HepG2 (cell line): Measurements from ENCODE around the gene PHACTR1. TPM values are rescaled to one million over a fixed set of nuclear protein-coding genes. Genes with fewer than 3 reads are reported as not detected.

ENCODE experiments used
- ATAC-seq: fragments of 200-7000 bp; cut with Tn5 transposase; 3 replicates; pipeline ENCODE4 v1.9.1; 2020; ENCODE audit warnings: mild to moderate bottlenecking, moderate library complexity
- BruUV-seq: library from RNA; stranded (reverse); fragments of 400-500 nt; replicated peaks from 2 replicates; lab custom pipeline; 2021; lab: Mats Ljungman, UMichigan
- CTCF ChIA-PET: fragments of 300-600 bp; formaldehyde crosslinking; extraction: SDS; loops from one replicate; lab custom pipeline; 2021; ENCODE audit warnings: low total read pairs, inconsistent platforms, low intra/inter-chr PET ratio; lab: Yijun Ruan, JAX
- POLR2A ChIA-PET: fragments of 350-600 bp; sonication (Branson Sonifier 250); formaldehyde crosslinking; loops from one replicate; lab custom pipeline; 2020; ENCODE audit warnings: antibody characterized with exemption, inconsistent platforms; lab: Yijun Ruan, JAX
- DNase-seq: peaks from one replicate; pipeline ENCODE4 v3.0.0-alpha.2; 2015; ENCODE audit warnings: low spot score
- FAIRE-seq: peaks from 3 replicates; lab custom pipeline; 2011; peaks lifted over from hg19 to GRCh38; lab: Jason Lieb, UNC
- H2AFZ ChIP-seq: one replicate; pipeline ENCODE4 v1.6.1; 2011; ENCODE audit warnings: low read length, inconsistent platforms
- H3K27ac ChIP-seq: fragments of 300-600 bp; 3 replicates; pipeline ENCODE4 v1.8.0; 2011; ENCODE audit warnings: mixed run types, mild to moderate bottlenecking, mixed read lengths, low read length, inconsistent platforms; ENCODE audit not compliant: insufficient read depth; ENCODE audit errors: extremely low read length
- H3K27me3 ChIP-seq, 2 experiments: fragments of 200-600 bp in 1 of 2; 2 replicates in 1 of 2; 3 replicates in 1 of 2; pipeline versions ENCODE4 v1.6.0 to v1.8.0; 2011; ENCODE audit warnings: low read length in 2 of 2, mild to moderate bottlenecking in 2 of 2, moderate library complexity in 2 of 2, inconsistent platforms in 1 of 2; ENCODE audit not compliant: insufficient read depth in 2 of 2, control insufficient read depth in 1 of 2
- H3K36me3 ChIP-seq, 2 experiments: fragments of 200-600 bp in 1 of 2; replicated peaks in 1 of 2; 2 replicates in 1 of 2; 3 replicates in 1 of 2; pipeline versions ENCODE4 v1.5.1 to v1.8.0; 2011; ENCODE audit warnings: low read length in 2 of 2, inconsistent platforms in 1 of 2; ENCODE audit not compliant: insufficient read depth in 2 of 2, control insufficient read depth in 1 of 2
- H3K4me1 ChIP-seq: 2 replicates; pipeline ENCODE4 v1.5.1; 2012; ENCODE audit warnings: low read length, inconsistent platforms; ENCODE audit not compliant: insufficient read depth
- H3K4me2 ChIP-seq: 2 replicates; pipeline ENCODE4 v1.6.0; 2011; ENCODE audit warnings: low read depth, low read length, inconsistent platforms
- H3K4me3 ChIP-seq, 3 experiments: fragments of 200-600 bp in 1 of 3; sonication (generic), shearing (Covaris generic) in 1 of 3; replicated peaks in 1 of 3; 2 replicates each; pipeline ENCODE4 v1.5.1; 2011 to 2016; ENCODE audit warnings: low read length in 3 of 3, inconsistent platforms in 2 of 3, low read depth in 2 of 3, mild to moderate bottlenecking in 2 of 3, control low read depth in 1 of 3, mixed read lengths in 1 of 3; ENCODE audit not compliant: insufficient read depth in 1 of 3
- H3K79me2 ChIP-seq: one replicate; pipeline ENCODE4 v1.6.1; 2011; ENCODE audit warnings: low read length, inconsistent platforms; ENCODE audit not compliant: insufficient read depth
- H3K9ac ChIP-seq: 2 replicates; pipeline ENCODE4 v1.6.0; 2011; ENCODE audit warnings: mild to moderate bottlenecking, low read depth, low read length, inconsistent platforms; ENCODE audit not compliant: insufficient read depth
- H3K9me3 ChIP-seq: 2 replicates; pipeline ENCODE4 v1.5.1; 2012; ENCODE audit warnings: mild to moderate bottlenecking, low read length
- H4K20me1 ChIP-seq: 2 replicates; pipeline ENCODE4 v1.6.0; 2011; ENCODE audit warnings: inconsistent platforms, mild to moderate bottlenecking, low read length, moderate library complexity; ENCODE audit not compliant: insufficient read depth
- ISL2 ChIP-seq: sonication (generic); formaldehyde crosslinking; IDR thresholded peaks from 2 replicates; pipeline ENCODE4 v1.5.0; 2020; ENCODE audit warnings: missing genetic modification reagents
- MAFF ChIP-seq: IDR thresholded peaks from 2 replicates; pipeline ENCODE4 v1.6.1; 2011; ENCODE audit warnings: low read depth, low read length, improper control_type of control experiment
- MAFK ChIP-seq, 2 experiments: IDR thresholded peaks in 1 of 2; conservative IDR thresholded peaks in 1 of 2; 2 replicates each; pipeline ENCODE4 v1.6.1; 2011; ENCODE audit warnings: improper control_type of control experiment in 2 of 2, low read length in 2 of 2
- PHF5A ChIP-seq: IDR thresholded peaks from one replicate; pipeline ENCODE4 v1.6.1; 2018; ENCODE audit warnings: low read depth, missing genetic modification reagents; ENCODE audit not compliant: unreplicated experiment
- TCF7L2 ChIP-seq: IDR thresholded peaks from 2 replicates; pipeline ENCODE4 v1.6.1; 2011; ENCODE audit warnings: mild to moderate bottlenecking, low read depth, low read length, moderate library complexity
- ZBTB42 ChIP-seq: sonication (generic); formaldehyde crosslinking; IDR thresholded peaks from 2 replicates; pipeline ENCODE4 v1.5.0; 2020; ENCODE audit warnings: mild to moderate bottlenecking, missing genetic modification reagents
- WGBS: methylation state at CpG from one replicate; pipeline ENCODE4 v1.1.6; 2017; ENCODE audit warnings: low lambda C conversion rate; 5-methylcytosine and 5-hydroxymethylcytosine counted together
- in situ Hi-C: cut with HindIII; loops from 2 replicates; pipeline ENCODE4 v1.10.0; 2017; ENCODE audit warnings: low pct_unique_long_range_greater_than_20kb; ENCODE audit not compliant: extremely low pct_ligation_motif_present
- intact Hi-C: fragments of 100-400 bp; cut with micrococcal nuclease; formaldehyde crosslinking; loops from one replicate; pipeline ENCODE4 v1.10.0; 2022; ENCODE audit not compliant: unreplicated experiment
- polyA plus RNA-seq, 8 experiments: library from polyadenylated mRNA; depleted of rRNA in 3 of 8; stranded (reverse) in 7 of 8; unstranded in 1 of 8; fragments of >200 nt; fragmentation: Illumina TruSeq in 4 of 8; extraction: Trizol in 4 of 8; gene quantifications; 2 replicates each; pipeline versions ENCODE4 v1.2.1 to v1.2.3, GENCODE V29; 2011 to 2016; ENCODE audit warnings: low read depth in 4 of 8, missing spikeins in 1 of 8, mixed read lengths in 1 of 8; ENCODE audit not compliant: insufficient read depth in 1 of 8
- total RNA-seq, 5 experiments: library from RNA; depleted of rRNA; stranded (reverse); fragments of >200 nt; fragmentation: Illumina TruSeq; extraction: Trizol; gene quantifications; 2 replicates each; pipeline ENCODE4 v1.2.3, GENCODE V29; 2016; ENCODE audit warnings: low read depth in 1 of 5

PHACTR1 gene
- total and polyA plus RNA-seq, 2 of the 13 experiments (the other 11 are each of a cell fraction or from before 2014, with no cell fraction given) = 0.09 TPM; not detected in 1

GRCh38 chr6:13101985-13102384, 385.4 kb downstream of the PHACTR1 start:
- Histone ChIP-seq H4K20me1 (no peaks in the 10 kb centered on the region), H3K27ac (no peak overlapping the region), H3K36me3 (no peaks in the 10 kb centered on the region), H3K4me2 (no peak overlapping the region), H3K9me3 (no peaks in the 10 kb centered on the region), H3K4me3 (no peak overlapping the region), H3K4me1 (no peaks in the 10 kb centered on the region), H3K9ac (no peak overlapping the region), H3K27me3 (peaks cover 1 to 9% of the 10 kb centered on the region in 2 experiments; a peak in 1 of 5 replicates), H3K79me2 (no peaks in the 10 kb centered on the region), H2AFZ (no peak overlapping the region)
- no peak for TF ChIP-seq ZBTB42 (CRISPR knock-in tag)
- no peak for TF ChIP-seq TCF7L2
- no peak for TF ChIP-seq PHF5A (CRISPR knock-in tag)
- POLR2A ChIA-PET = no interaction called here
- in situ Hi-C loops (no loop called here), intact Hi-C loops (no loop called here)
- 3% methylated on average over 2 of the region's 2 CpGs for WGBS
- BruUV-seq = no TSS peak
- ATAC-seq = no peak
- CTCF ChIA-PET = no interaction called here
- FAIRE-seq = no peak
- DNase-seq = no peak

GRCh38 chr6:13103169-13103568, 386.6 kb downstream of the PHACTR1 start:
- TF ChIP-seq MAFF (peak; percentile 82), MAFK (conservative IDR thresholded peaks at IDR 0.05 in 1 of 2, IDR thresholded peaks at IDR 0.05 in 1 of 2; ENCODE audit: low read length in 2 of 2) (peak; percentile 84 to 91), ISL2 (no peak)
- TF ChIP-seq, all 625 proteins: peak for 2
- intact Hi-C loops = no loop called here
- Histone ChIP-seq H3K27me3 (peaks cover under 1 to 7% of the 10 kb centered on the region in 2 experiments; a peak in 1 of 5 replicates), H3K9me3 (no peaks in the 10 kb centered on the region), H4K20me1 (no peaks in the 10 kb centered on the region), H3K4me1 (no peaks in the 10 kb centered on the region), H2AFZ (no peak overlapping the region), H3K36me3 (no peaks in the 10 kb centered on the region), H3K9ac (no peak overlapping the region), H3K27ac (no peak overlapping the region), H3K79me2 (no peaks in the 10 kb centered on the region), H3K4me3 (no peak overlapping the region), H3K4me2 (no peak overlapping the region)
- ATAC-seq = no peak
- ChIA-PET POLR2A (no interaction called here), CTCF (no interaction called here)
- in situ Hi-C loops = no loop called here
- no peak for FAIRE-seq
- BruUV-seq = no TSS peak
- no peak for DNase-seq
